ENCODE data around the gene CNTNAP2.

Gene CNTNAP2

DNA sequence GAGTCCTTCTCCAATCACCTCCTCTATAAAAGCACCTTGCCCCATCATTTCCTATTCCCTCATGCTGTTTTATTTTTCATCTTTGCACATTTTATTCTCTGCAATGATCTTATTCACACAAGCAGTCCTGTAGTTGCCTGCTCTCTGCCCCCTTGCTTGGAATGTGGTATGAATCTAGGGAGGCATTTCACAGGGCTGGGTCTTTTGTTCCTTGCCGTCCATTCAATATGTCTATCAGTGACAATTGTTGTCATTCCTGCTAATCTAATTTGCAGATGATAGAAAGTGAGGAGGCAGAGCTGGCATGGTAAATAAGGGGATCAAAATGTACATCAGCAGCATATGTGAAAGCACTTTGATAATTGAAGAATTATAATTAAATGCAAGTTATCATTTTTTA is 2227.8 kb downstream of the CNTNAP2 start:
- DNase-seq (ENCODE audit: low spot score): no peak

DNA sequence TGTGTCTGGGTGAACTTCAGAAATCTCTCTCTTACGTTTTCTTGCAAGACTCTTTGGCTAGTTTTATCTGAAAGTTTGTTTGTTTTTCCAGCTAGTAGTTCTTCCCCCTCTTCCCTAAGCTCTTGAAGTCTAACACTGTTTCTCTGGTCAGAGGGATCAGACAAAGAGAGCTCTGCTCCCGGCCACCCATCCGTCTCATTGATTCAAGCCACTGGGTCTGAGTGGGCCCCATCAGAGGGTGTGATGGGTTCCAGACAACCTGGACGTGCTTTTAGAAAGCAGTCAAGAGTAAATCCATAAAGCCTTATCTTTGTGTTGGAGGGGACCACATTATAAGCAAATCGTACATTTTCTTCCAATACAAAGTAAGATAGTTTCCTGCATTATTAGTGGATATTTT is 2231.4 kb downstream of the CNTNAP2 start:
- no peak for DNase-seq (ENCODE audit: low spot score)

DNA sequence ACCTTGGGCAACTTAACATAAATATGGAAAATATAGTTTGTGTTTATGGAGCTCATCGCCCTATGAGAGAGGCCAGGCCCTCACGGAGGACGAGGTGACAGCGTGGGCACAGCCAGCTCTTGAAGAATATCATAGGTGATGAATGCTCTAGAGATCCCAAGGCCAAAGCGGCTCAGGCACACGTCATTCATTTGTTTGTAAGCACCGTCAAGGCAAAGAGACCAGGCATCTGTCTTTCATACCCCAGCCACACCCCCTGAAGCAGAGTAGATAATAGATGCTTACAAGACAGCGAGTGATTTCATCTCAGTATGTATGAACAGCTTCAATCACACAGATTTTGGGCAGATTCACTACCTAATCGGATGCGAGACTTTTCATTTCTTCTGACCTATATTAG is 2231.9 kb downstream of the CNTNAP2 start:
- DNase-seq (ENCODE audit: low spot score): no peak

DNA sequence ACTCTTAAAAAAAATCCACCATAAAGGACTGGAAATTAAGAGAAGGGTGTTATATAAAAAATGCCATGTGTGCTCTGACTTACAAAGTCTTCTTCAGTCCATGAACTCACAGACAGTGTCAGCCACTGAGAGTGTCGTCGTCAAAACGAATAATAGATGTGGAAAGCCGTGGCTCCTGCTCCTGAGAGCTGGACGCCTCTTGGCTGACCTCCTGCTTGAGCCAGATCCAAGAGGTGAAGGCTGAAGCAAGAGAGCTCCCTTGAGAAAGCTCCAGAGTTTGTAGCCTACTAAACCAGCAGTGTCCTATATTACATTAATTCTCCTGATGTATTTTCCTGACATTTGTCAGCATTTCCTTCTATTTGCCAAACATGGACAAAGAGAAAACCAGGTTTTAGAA is 2239.7 kb downstream of the CNTNAP2 start:
- DNase-seq (ENCODE audit: low spot score): no peak

DNA sequence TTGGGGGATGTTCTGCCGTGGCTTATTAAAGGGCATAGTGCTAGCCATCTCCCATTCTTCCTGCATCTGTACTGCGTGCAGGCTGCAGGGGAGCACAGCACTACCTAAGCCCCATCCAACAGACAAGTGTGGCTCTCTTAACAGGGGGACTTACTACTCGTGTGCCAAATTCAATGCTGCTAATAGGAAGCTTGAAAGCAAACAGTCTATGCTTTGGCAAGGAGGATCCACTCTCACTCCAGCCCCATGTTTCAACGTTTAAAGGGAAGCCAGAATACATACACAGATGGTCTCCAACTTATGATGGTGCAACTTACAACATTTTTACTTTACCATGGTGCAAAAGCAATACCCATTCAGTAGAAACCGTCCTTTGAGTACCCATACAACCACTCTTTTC is 2245.9 kb downstream of the CNTNAP2 start:
- no peak for DNase-seq (ENCODE audit: low spot score)

DNA sequence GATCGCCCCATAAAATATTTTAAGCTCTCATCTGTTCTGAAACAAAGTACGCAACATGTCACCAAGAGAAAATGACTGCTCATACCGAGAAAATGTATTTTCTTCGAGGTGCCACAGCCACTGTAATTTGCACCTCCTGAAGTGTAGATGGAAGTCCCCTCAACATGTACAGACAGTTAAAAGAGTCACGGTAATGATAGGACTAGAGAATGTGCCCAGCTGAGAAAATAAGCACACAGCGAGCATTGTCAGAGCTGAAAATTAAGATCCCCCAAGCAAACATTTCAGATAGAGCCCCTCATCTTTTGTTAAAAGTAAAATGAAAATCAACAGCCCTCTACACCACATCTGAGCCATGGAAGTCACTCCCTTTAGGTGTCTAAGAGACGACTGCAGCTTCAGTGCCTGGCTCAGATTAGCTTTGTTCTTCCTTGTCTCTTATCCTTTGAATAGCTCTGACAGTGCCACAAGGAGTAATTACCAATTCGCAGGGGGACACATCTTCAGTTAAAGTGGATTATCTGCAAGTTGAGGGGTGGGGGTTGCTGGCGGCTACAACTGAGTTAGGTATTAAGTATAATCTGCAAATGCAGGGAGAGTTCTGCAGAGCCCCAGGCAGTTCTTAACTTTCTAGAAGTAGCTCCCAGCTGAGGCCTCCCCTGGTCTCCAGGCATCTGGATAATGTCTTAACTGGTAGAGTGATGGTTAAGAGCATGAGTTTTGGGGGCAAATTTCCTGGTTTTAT is 2251.3 kb downstream of the CNTNAP2 start:
- no peak for DNase-seq (ENCODE audit: low spot score)

DNA sequence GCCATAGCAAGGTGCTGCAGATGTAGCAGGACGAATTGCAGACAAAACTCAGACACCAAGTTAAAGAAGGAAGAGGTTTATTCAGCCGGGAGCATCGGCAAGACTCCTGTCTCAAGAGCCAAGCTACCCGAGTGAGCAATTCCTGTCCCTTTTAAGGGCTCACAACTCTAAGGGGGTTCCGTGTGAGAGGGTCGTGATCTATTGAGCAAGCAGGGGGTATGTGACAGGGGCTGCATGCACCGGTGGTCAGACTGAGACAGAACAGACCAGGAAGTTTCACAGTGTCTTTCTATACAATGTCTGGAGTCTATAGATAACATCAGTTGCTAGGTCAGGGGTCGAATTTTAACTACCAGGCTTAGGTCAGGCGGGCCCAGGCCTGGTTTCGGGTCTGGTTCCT is 2252.0 kb downstream of the CNTNAP2 start:
- DNase-seq (ENCODE audit: low spot score): no peak

DNA sequence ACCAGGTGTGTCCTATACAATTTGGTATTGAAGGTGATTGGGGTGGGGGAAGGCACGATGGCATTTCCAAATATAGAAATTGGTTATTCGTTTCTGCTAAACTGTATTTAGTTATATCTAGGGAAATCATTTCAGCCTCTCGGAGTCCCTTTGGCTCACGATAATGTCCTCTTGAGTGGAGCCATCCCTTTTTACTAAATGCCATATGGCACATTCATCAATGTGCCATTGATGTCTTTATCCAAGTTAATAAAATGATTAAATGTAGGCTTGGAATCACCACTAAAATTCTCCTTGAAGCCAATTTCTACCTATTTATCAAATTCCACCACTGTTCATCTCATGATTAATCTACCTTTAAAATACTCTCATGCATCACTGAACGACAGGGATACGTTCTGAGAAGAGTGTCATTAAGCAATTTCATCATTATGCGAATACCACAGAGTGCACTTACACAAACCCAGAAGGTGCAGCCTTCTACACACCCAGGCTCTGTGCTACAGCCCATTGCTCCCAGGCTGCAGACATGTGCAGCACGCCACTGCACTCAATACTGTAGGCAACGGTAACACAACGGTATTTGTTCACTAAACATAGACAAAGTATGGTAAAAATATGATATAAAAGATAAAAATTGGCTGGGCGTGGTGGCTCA is 2254.8 kb downstream of the CNTNAP2 start:
- DNase-seq (ENCODE audit: low spot score): no peak

DNA sequence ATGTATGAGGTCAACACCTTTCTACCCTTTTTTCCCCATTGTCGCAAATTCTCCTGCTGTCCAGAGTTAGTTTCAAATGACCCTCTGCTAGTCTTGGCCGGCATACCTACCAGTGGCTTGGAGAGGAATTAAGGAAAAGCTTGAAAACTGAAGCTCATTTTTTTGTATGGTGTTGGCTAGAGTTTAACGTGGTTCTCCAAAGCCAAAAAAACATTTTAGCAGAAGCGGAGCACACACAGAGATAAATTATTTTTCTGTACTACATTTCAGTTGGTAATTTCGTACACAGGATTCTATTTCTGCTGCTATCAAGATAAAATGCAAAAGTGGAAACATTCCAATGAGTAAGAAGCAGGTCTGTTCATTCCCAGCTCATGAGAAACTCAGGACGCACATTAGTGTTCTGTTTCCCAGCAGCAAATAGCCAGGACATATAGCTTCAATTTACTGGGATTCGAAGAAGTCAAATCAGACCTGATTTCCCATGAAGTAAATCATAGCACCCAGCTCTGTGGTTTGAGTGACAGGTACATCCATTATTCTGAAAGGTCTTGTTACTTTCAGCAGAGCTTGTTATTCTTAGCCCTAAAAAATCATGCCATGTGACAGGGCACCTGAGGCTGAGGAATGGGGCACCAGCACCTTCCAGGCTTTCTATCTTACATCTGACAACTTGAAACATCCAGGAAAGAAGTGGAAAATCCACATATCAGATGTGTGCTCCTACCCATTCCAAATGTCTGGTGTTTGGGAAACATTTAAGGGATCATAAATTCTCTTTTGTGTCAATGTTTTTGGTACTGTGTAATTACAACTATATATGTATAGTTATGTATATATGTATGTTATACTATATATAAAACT is 2258.0 kb downstream of the CNTNAP2 start:
- DNase-seq (ENCODE audit: low spot score): no peak

DNA sequence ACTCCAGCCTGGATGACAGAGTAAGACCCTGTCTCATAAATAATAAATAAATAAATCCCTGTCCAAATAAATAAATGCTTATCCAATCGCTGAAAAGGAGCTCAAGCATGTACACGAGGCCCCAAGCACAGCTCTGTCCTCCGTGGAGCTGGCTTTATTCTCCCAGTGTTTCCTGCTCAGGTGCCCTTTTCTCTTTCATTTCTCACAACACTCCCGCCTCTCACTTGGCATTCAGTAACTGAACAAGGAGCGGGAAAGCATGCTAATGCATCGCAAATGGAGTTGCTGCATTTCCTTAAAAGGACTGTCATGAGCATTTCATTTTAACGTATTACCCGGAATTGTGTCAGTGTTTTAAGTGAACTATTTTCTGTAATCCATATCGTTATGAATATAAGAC is 2263.1 kb downstream of the CNTNAP2 start:
- DNase-seq (ENCODE audit: low spot score): no peak

DNA sequence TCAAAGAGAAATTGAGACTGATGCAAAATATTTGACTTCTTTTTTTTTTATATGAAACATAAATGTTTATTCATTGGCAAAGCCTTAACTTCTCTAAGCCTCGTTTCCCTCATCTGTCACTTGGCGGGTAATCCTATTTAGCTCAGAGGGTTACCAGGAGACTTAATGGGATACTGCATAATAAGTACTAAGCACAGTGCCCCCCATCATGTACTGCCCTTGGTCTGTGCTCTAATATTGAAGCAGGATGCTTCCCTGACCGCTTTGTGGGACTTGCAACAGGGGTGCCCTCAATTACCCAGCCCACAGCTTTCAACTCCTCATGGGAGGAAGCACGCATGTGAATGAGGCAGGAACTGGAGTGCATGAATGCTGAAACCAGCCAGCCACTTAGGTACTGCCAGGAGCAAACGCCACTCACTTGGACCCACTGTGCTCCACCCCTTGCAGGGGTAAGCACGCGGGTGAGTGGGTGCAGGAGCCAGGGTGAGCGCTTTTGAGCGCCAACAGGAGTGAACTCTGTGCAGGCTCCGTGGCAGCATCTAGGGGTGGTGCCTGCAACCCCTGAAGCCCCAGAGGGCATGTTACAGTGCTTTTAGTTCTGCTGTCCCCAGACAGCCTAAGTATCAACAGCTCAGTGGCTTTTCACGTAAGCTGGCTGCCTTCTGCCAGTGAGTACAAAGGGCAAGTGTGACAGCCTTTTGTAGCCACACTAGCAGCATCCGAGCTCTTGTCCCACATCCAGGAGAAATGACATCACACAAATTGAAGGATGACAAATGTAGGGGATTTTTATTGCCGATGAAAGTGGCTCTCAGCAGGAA is 2264.2 kb downstream of the CNTNAP2 start:
- no peak for DNase-seq (ENCODE audit: low spot score)

DNA sequence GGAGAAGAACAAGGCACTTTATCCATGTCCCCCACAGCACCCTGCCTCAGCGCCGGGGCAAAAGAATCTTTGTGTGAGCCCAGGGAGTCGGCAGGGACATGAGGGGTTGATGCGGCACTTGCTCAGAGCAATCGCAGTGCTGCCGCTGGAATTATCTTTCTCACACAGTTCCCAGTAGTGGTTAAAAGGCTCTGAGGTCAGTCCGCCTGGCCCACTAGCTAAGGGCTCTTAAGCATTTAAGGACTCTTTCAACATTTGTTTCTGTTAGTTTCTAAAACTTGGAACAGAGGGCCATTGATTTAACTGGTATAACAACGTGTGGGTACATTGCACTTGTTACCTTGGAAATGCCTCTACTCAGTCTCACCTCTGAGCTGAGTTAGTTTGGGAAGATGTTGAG is 2266.0 kb downstream of the CNTNAP2 start:
- DNase-seq (ENCODE audit: low spot score): no peak

DNA sequence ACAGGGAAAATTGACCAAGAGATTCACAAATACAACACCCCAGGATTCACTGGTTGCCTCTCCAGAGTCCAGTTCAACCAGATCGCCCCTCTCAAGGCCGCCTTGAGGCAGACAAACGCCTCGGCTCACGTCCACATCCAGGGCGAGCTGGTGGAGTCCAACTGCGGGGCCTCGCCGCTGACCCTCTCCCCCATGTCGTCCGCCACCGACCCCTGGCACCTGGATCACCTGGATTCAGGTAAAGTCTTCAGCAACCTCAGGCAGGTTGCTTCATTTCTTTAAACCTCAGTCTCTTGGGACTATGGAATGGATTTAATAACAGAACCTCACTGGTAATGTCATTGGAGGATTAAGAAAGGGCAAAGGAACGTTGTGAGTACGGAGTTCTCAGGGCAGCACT is 2267.1 kb downstream of the CNTNAP2 start:
- no peak for DNase-seq (ENCODE audit: low spot score)

DNA sequence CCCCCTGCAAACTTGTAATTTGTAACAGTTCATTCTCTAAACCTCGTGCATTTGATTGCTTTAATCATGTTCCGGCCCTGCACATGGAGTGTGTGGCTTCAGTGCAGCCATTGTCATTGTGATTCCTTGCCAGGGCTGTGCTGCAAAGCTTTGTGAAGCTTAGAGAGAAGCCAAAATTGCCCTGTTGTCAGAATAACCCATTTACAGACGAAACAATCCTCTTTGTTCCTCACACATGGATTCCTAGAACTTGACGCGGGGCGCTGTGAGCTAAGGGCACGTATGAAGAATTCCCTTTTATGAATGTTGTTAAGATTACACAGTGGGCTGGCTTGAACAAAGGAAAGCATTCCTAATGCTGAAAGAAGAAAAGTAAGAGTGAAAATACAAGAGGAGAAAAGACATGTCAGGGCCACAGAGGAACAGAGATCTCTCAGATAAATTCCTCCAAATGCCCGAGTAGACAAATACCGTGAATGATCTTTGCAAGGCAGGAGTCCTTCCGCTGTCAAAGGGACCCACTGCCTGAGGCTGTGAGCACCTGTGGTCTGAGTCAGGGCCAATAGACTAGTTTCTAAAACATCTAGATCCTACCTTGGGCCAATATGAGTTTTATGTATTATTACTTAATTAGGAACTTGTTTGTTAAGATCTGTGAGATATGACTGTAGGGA is 2268.5 kb downstream of the CNTNAP2 start:
- DNase-seq (ENCODE audit: low spot score): no peak

DNA sequence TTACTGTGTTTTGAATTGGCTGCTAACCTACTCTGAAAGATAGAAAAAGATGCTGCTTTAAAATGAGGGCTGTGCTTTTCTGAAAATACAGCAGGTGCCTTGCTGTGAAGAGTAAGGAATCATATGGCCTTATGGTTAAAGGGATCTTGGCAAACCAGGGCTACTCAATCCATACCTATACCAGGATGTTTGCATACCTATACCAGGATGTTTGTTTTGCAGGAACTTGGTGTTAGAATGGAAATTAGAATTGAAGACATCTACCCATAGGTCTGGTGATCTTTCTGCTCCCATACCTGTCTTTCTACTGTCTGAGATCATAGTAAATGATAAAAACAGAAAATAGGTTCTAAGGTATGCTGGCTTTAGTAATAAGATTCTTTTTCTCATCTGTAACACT is 2273.8 kb downstream of the CNTNAP2 start:
- no peak for DNase-seq (ENCODE audit: low spot score)

DNA sequence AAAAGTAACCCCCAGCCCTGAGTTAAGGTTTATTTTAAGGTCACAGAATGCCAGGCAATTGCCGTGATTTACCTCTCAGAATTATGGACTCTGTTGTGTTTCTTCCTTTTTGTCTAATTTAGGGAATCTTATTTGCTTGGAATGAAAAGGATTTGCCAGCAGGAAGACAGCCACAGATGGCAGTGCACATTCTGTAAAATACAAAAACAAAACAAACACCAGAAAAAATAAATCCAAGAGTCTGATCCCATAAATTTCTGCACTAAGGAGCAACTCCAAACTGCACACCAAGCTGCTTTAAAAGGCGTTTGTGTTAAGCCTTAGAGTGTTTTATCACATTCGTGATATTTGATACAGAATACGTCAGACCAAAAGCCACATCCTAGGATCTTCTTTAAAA is 2275.0 kb downstream of the CNTNAP2 start:
- DNase-seq (ENCODE audit: low spot score): no peak

DNA sequence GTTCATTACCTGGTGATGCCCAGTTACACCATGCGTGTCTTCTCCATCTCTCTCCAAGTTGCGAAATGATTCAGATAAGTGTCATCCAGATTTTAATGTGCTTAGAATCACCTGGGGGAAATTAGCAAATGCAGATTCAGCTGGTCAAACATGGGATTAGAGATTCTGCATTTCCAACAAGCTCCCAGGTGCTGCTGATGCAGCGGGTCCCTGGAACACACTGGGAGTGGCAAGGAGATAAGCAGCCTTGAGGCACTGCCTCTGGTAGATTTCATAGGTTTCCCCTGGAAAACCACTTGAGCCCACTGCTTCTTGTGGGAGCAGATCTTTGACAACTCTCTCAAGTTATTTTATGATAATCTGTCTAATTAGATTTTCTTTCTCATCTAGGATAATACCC is 2278.0 kb downstream of the CNTNAP2 start:
- no peak for DNase-seq (ENCODE audit: low spot score)

DNA sequence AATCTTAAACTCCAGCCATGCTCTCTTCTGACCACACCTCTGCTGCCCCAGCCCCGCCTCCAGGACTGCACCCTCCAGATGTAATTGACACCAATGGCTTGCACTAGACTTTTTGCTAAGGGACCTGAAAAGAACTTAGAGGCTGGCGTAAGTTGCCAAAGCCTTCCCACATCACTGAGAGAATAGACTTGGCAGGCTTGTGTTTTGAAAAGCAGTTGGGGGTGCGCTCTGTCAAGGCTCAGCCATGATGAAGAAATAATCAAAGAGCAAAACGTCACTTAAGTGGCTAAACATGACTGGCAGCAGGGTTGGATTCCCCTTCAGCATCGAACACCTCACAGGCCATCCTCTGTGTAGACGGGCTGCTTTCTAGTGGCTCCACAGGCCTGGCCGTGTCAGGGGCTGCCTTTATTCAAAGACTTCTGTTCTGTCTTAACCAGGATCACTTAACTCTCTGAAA is 2278.8 kb downstream of the CNTNAP2 start:
- DNase-seq (ENCODE audit: low spot score): no peak

DNA sequence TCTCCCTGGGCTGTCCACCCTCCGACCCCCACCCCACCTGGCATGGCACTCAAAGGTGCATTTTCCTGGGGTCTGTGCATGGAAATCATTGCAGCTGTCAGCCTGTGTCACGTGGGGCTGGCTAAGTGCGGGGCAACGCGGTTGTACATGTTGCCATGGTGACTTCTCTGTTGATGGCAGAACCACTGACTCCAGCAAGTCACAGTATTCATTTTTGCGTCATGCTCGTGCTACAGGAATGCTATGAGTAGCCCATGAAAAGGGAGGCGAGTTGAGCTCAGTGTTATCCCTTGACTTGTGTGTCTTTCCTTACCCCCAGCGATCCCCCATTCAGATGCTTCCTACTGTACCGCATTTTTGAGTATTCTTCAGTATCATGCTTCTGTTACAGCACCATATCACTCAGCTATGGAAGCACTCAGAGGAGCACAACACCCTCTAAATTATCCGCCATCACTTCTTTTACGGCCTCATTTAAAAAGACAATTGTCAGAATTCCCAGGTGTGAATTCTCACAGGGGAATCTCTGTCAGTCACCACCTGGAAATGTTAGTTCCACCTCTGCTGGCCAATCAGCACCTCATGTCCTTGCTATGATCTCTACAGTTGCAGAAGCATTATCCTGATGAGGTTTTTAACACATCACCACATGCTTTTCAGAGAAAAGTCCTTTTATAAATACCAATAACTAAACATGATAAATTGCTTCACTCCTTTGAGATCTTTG is 2279.6 kb downstream of the CNTNAP2 start:
- no peak for DNase-seq (ENCODE audit: low spot score)

DNA sequence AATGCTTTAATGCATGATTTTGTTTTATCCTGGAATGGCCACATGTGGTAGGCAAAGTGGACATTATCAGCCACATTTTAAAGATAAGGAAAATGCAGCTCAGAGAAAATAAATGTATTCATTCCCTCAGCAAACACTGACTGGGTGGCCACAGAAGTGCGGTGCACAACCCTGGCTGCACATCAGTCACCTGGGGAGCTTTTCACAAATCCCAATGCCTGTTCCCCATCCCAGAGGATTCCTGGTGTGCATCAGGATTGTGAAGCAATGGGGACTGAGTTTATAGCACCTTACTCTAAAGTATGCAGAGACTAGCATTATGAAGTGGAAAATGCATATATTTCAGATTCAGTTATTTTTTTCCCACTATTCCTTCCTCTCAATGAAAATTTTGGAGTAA is 2280.5 kb downstream of the CNTNAP2 start:
- no peak for DNase-seq (ENCODE audit: low spot score)

DNA sequence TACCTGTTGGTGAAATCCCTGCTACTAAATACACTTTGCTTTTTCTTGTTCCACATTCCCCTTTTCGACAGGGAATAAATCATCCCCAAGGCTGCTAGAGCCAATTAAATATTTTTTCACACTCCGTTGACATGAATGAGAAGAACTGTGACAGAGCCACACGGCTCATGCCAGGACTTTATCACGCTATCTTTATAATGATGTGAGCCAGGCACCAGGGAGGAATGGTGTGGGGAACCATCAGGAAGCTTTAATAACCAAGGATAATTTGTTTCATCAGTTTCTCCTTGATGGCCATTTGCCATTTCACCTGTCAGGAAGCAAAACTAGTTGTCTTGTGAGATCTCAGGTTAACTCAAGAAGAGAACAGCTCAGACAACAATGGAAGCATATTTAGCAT is 2280.9 kb downstream of the CNTNAP2 start:
- DNase-seq (ENCODE audit: low spot score): no peak

All from AG08396 (cell line).